Stimulated activated CD8-positive, alpha-beta memory T cell treated with anti-CD3 and anti-CD28 coated beads, Interleukin-12 subunit alpha, Interleukin-12 subunit beta, amount 100 ng/mL, for 1 hour (primary cell): ENCODE data around the gene MAP2K5.

ENCODE experiments used
- DNase-seq: peaks from one replicate; pipeline ENCODE4 v3.0.0-alpha.2; 2020; ENCODE audit warnings: low read depth

Gene MAP2K5

GRCh38 chr15:67783303-67783702 is 240.8 kb downstream of the MAP2K5 start:
- peak; percentile 25 for DNase-seq

GRCh38 chr15:67784090-67784781 is 241.7 kb downstream of the MAP2K5 start:
- DNase-seq, result no peak

GRCh38 chr15:67784856-67785430 is 242.4 kb downstream of the MAP2K5 start:
- DNase-seq, result no peak

GRCh38 chr15:67785431-67785830 is 242.9 kb downstream of the MAP2K5 start:
- no peak for DNase-seq

- DNase-seq, result no peak
Observed at GRCh38 chr15:67786646-67787045, 244.1 kb downstream of the MAP2K5 start.

- no peak for DNase-seq
Observed at GRCh38 chr15:67788986-67789385, 246.5 kb downstream of the MAP2K5 start.

GRCh38 chr15:67790610-67791319 is 248.3 kb downstream of the MAP2K5 start:
- DNase-seq, result no peak

- no peak for DNase-seq
Observed at GRCh38 chr15:67792250-67792942, 249.9 kb downstream of the MAP2K5 start.

- DNase-seq, result no peak
Observed at GRCh38 chr15:67794832-67795574, 252.5 kb downstream of the MAP2K5 start.

- no peak for DNase-seq
Observed at GRCh38 chr15:67796196-67797127, 254.0 kb downstream of the MAP2K5 start.

- no peak for DNase-seq
Observed at GRCh38 chr15:67799801-67800205, 257.3 kb downstream of the MAP2K5 start.

GRCh38 chr15:67801142-67801541 is 258.6 kb downstream of the MAP2K5 start:
- DNase-seq, result no peak

- DNase-seq, result no peak
Observed at GRCh38 chr15:67801926-67802914, 259.7 kb downstream of the MAP2K5 start.

GRCh38 chr15:67803299-67803698 is 260.8 kb downstream of the MAP2K5 start:
- DNase-seq, result no peak

GRCh38 chr15:67803996-67804843 is 261.7 kb downstream of the MAP2K5 start:
- no peak for DNase-seq

GRCh38 chr15:67805008-67805665 is 262.6 kb downstream of the MAP2K5 start:
- no peak for DNase-seq

- no peak for DNase-seq
Observed at GRCh38 chr15:67805666-67806516, 263.4 kb downstream of the MAP2K5 start.
